ENCODE data around the gene TOP3B.

TOP3B gene

GRCh38 chr22:21984793-21985192, 2.2 kb upstream of the TOP3B start:
- in situ Hi-C loops (cut with HindIII; ENCODE audit: low sequenced_read_pairs) = no loop called here
- DNase-seq (ENCODE audit: low read depth, low spot score) = no peak
- TF ChIP-seq CTCF (IDR thresholded peaks at IDR 0.05; ENCODE audit: low read depth, low read length) = peak; percentile 44
- no peak overlapping the region for H3K4me3 ChIP-seq (ENCODE audit: low read depth, low read length)

DNA sequence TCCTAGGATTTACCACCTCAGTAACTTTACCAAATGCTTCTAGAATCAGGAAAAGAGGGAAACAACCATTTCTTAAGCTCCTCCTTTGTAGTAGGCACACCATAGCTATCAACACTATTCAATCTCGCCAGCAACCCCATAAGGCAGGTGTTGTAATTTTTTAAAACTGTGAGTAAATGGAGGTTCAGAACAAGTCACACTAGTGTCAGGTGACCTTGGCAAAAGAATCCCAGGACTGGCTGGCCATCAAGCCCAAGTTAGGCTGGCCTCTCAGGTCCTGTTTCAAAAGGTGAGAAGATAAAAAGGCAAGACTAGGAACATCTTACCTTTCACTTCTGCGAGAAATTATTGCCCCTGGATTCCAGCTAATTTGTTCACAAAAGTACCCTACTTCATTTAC, 713 bp downstream of the TOP3B start:
- no peak for DNase-seq (ENCODE audit: low read depth, low spot score)
- H3K4me3 ChIP-seq (ENCODE audit: low read depth, low read length) = peak overlapping the region; percentile 97
- in situ Hi-C loops (cut with HindIII; ENCODE audit: low sequenced_read_pairs) = no loop called here
- no peak for TF ChIP-seq CTCF (IDR thresholded peaks at IDR 0.05; ENCODE audit: low read depth, low read length)

DNA sequence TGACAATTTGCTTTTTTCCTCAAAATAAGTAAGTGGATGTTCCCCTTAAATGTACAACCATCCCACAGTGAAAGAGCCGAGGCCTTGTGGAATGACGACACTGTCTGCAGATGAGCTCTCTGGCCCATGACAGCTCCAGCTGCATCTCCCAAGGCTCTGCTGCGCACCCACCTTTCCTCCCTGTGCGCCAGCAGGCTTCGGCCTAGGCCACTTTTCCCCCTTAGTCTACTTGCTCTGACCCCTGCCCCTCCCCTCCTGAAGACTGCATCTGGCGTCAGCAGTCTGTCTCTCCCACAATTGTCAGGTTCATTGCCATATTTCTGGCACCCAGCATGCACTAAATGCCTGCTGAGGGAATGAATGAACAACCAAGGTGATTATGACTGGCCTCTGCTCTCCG, 2.0 kb downstream of the TOP3B start:
- TF ChIP-seq CTCF (IDR thresholded peaks at IDR 0.05; ENCODE audit: low read depth, low read length) = no peak
- in situ Hi-C loops (cut with HindIII; ENCODE audit: low sequenced_read_pairs) = no loop called here
- H3K4me3 ChIP-seq (ENCODE audit: low read depth, low read length) = no peak overlapping the region
- DNase-seq (ENCODE audit: low read depth, low spot score) = no peak

DNA sequence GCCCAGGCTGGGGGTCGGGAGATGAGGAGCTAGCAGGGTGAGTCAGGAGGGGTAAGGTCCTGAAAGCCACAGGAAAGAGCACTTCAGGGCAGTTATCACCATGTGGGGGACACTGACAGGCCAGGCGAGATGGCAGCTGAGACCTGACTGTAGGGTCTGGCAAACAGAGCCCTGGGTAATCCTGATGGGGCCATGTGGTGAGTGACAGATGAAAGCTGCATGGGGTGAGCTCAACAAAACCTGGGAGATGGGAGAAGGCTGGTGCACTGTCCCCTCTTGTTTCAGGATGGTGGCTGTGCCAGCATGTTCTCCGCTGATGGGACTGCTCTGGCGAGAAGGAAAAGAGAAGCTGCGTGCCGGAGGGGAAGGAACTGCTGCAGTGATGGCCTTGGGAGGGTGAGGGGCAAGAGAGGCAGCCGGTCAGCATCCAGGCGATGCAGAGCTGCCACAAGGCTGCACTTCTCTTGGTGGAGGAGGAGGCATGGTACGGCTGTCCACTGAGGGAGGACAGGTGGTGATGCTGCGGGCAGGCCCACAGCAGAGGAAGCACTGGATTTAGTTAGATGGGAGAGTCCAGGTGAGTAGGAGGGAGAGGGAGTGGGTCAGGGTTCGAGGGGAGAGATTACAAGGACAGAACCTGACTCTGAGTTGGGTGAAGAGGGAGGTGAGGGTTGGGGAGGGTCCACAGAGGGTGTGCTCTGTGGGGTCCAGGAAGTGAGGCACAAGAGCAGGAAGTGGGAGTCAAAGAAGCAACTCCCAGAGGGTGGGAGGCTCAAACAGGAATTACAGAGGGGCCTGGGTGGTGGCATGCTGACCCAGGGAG, 3.8 kb downstream of the TOP3B start:
- in situ Hi-C loops (cut with HindIII; ENCODE audit: low sequenced_read_pairs) = no loop called here
- no peak for DNase-seq (ENCODE audit: low read depth, low spot score)
- H3K4me3 ChIP-seq (ENCODE audit: low read depth, low read length) = no peak overlapping the region
- no peak for TF ChIP-seq CTCF (IDR thresholded peaks at IDR 0.05; ENCODE audit: low read depth, low read length)

GRCh38 chr22:21977814-21978213, 4.8 kb downstream of the TOP3B start:
- DNase-seq (ENCODE audit: low read depth, low spot score) = no peak
- in situ Hi-C loops (cut with HindIII; ENCODE audit: low sequenced_read_pairs) = no loop called here
- no peak overlapping the region for H3K4me3 ChIP-seq (ENCODE audit: low read depth, low read length)
- TF ChIP-seq CTCF (IDR thresholded peaks at IDR 0.05; ENCODE audit: low read depth, low read length) = no peak

DNA sequence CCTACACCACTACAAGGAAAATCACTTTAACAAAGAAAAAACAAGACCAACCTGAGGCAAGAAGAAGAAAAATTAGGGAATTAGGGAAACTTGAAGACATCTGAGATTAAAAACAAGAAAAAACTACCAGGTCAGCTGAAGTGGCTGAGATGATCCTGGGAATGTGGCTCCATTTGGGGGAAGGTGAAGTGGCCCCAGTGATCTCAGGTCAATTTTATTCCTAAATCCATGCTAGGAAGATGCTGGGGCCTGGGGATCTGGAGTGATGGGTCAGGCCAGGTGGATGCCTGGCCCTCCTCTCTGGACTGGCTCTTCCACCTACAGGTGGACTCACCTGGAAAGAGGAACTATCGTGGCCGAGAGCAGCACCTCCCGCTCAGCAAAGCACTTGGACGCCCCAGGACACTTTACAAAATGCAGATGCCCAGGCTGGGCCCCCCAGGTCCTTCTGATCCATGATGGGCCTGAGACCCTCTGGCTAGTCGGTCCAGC, 6.7 kb downstream of the TOP3B start:
- no peak overlapping the region for H3K4me3 ChIP-seq (ENCODE audit: low read depth, low read length)
- in situ Hi-C loops (cut with HindIII; ENCODE audit: low sequenced_read_pairs) = no loop called here
- no peak for DNase-seq (ENCODE audit: low read depth, low spot score)
- no peak for TF ChIP-seq CTCF (IDR thresholded peaks at IDR 0.05; ENCODE audit: low read depth, low read length)
